NCI-H187 treated with DMSO at 0.1 percent for 48 hours (cell line): ENCODE measurements around the gene LHFPL3.
"Not testable (repeated sequence)": the region's sequence is repeated elsewhere in the genome, so short reads cannot be mapped to it uniquely, and the experiment has no call there.

ENCODE experiments used
- DNase-seq: peaks from one replicate; lab custom pipeline; 2025; lab: John Stamatoyannopoulos, UW

Gene LHFPL3

DNA sequence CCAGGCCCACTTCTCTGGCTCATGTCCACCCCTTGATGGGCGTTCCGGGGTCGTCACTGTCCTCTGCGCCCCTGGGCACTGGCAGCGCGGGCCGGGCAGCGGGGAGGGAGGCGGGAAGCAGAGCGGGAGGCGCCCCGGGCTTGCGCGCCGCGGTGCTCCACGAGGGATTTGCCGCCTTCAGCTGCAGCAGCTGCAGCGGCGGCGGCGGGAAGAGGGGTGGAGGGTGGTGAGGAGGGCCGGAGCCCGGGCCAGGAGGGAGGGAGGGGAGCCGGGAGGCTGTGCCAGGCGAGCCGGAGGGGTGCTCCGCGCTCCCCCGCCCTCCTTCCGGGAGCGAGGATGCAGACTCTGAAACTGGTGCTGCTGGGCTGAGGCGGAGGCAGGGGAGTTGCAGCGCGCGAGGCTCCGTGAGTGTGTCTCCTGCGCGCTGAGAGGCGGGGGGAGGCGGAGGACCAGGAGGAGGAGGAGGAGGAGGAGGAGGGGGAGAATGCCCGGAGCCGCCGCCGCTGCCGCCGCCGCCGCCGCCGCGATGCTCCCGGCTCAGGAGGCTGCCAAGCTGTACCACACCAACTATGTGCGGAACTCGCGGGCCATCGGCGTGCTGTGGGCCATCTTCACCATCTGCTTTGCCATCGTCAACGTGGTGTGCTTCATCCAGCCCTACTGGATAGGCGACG, at the start of gene LHFPL3:
Gene LHFPL3, plus strand, starts transcription at position 308 of the 674 bp plus-strand sequence.
- DNase-seq: no peak

DNA sequence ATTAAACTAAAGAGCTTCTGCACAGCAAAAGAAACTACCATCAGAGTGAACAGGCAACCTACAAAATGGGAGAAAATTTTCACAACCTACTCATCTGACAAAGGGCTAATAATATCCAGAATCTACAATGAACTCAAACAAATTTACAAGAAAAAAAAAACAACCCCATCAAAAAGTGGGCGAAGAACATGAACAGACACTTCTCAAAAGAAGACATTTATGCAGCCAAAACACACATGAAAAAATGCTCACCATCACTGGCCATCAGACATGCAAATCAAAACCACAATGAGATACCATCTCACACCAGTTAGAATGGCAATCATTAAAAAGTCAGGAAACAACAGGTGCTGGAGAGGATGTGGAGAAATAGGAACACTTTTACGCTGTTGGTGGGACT, 46.7 kb upstream of the LHFPL3 start:
- DNase-seq: not testable (repeated sequence)

- DNase-seq: no peak
These were observed 41.6 kb upstream of the LHFPL3 start for GRCh38 chr7:104286839-104287238.

GRCh38 chr7:104288137-104288536, 40.3 kb upstream of the LHFPL3 start:
- no peak for DNase-seq

GRCh38 chr7:104294291-104294690, 34.1 kb upstream of the LHFPL3 start:
- DNase-seq: no peak

GRCh38 chr7:104296266-104296665, 32.1 kb upstream of the LHFPL3 start:
- no peak for DNase-seq

DNA sequence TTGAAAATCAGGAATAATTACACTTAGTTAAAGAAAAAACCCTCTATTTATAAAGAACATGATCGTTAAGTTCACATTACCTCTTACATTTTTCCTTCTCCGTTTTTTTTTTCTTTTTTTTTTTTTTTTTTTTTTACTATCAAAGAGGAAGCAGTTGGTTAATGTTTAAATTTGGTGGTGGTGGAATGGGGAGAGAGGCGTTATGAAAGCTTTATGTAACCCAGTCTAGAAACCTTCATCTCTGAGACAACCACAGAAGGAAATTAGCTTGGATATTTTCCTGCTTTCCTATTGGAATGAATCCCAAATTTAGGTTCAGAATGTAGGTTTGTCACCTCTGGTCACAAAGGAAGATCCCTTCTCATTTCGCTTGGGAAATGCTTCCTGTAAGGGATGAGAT, 31.5 kb upstream of the LHFPL3 start:
- DNase-seq: no peak

GRCh38 chr7:104299323-104299722, 29.1 kb upstream of the LHFPL3 start:
- DNase-seq: no peak

DNA sequence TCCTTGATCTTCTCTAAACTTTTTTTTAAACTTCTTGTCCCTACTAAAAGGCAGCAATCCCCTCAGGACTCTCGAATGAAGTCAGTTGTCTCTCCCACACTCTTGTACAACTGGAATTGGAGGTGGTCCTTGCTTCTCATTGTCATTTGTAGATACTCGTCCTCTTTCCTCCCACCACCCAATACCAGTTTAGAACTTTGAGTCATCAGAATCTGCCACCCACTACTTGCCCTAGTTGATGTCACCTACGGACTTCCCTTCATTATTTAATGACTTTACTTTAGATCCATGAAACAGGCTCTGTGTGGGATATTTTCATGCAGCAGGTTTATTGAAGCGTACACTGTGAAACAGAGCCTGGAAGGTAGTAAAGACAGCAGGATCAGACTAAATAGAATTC, 28.6 kb upstream of the LHFPL3 start:
- DNase-seq: no peak

GRCh38 chr7:104306793-104307192, 21.6 kb upstream of the LHFPL3 start:
- no peak for DNase-seq

DNA sequence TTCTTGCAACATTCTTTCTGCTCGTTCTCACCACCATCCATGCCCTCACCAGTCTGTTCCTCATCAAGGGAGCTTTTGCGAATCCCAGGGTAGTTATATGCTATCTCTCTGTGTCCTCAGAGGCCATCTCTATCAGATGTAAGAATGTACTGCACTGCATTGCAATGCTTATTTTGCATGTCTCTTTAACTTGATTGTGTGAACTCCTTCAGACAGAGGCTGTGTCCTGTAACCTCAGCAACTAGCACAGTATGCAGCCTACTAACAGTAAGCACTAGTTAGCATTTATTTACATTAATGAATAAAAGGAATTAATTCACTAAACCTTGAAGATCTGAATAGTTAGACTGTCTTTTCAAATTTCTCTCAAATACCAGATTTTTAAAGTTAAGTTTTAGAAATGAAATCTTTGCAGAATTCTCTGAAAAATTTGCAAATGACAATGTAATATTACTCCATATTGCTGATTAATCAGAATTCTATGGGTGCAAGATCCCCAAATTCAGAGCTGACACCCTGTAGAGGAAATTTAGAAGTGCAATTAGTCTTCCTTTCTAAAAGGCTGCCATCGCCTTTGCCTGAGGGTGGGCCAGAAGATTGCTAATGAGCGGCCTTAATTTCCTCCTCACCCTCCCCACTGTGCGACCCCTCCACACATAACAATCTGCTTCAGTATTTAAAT, 10.3 kb upstream of the LHFPL3 start:
- no peak for DNase-seq

DNA sequence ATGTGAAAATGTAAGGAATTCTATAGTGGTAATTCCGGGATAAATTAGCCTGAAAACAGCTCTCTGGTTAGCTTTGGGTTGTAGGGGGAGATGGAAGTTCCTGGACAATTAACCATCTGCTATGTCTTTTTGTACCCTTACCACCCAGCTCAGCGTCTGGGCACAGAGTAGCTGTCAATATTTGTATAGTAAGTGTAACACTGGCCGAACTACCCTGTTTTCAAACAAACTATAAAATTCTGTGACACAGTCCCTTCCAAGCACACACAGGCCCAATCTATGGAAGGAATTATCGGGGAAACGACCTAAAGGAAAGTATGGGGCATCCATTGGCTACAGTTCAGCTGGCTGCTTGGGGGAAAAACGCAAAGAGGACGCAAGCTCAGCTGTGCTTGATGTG, 869 bp upstream of the LHFPL3 start:
- DNase-seq: no peak

- no peak for DNase-seq
These were observed 486 bp upstream of the LHFPL3 start for GRCh38 chr7:104327938-104328295.

GRCh38 chr7:104328970-104329825, 795 bp downstream of the LHFPL3 start:
- DNase-seq: no peak

DNA sequence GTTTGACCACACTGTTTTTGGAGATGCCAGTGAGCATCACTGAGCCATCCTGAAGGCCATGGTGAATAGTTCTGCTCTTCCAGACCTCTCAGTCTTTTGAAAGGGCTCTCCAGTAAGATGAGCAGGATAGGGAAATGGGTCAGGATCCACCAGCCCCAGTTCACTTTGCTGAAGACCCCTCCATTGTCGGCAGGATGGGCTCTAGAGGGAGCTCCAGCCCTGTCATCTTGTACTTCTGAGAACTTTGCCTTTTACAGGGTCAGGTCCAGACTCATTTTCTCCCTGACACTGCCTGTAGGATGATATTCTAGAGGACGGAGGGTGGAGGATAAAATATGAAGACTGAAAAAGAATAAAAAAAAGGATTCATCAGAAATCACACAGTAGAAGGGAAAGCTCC, 13.1 kb downstream of the LHFPL3 start:
- DNase-seq: peak; percentile 17

DNA sequence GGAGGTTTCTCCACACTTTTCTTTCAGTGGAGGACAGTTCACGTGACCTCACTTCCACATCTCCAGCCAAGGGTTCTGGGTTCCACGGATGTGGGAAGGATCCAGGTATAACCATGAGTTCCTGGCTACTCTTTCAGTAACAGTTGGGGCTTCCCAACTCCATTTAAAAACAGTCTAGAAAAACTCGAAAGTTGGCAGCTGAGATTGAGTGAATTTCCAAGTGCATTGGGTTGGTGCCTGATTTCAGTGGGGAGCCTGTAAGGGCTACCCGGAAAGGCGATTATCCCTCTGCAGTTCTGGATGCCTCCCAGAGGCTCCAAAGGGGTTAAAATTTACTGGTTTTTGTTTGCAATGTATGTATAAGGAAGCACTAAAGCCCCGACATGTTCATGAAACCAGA, 24.3 kb downstream of the LHFPL3 start:
- no peak for DNase-seq

- no peak for DNase-seq
These were observed 28.8 kb downstream of the LHFPL3 start for GRCh38 chr7:104357166-104357565.

GRCh38 chr7:104358446-104359132, 30.2 kb downstream of the LHFPL3 start:
- peak; percentile 83 for DNase-seq

DNA sequence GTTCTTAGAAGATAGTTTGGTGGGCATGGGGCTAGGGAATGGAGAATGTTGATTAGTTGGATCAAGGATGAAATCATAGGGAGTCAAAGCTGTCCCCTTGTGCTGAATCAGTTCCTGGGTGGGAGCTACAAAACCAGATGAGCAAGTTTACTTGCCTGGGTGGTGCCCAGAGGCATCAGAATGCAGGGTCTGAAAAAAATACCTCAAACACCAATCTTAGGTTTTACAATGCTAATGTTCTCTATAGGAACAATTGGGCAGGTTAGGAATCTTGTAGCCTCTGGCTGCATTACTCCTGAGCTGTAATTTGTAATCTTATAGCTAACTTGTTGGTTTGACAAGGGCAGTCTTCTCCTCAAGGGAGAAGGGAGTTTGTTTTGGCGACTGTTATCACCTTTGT, 34.4 kb downstream of the LHFPL3 start:
- no peak for DNase-seq

GRCh38 chr7:104363355-104363754, 35.0 kb downstream of the LHFPL3 start:
- no peak for DNase-seq

- DNase-seq: no peak
These were observed 38.0 kb downstream of the LHFPL3 start for GRCh38 chr7:104366390-104366789.

DNA sequence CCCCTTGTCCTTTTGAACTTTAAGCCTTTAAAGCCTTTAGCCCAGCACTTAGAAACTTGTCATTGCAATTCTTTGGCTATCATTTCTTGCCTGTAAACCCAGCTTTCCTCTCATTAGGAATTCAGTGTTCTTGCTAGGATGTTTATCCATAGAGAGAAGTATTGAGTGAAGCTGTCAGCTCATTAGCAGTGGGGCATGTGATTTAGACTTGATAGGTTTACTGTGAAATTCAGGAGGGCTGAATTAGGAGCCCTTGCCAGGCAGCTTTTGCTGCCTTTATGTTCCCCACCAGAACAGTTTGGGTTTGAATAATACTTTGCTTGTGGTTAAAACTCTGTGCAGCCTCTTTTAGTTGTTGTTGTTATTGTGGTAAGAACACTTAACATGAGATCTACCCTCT, 39.5 kb downstream of the LHFPL3 start:
- DNase-seq: no peak
